ENCODE results near the gene RPL39.
"Not testable (repeated sequence)": the region's sequence is repeated elsewhere in the genome, so short reads cannot be mapped to it uniquely, and the experiment has no call there.

RPL39 gene

GRCh38 chrX:119755981-119756533 is 35.4 kb downstream of the RPL39 start:
- no peak for DNase-seq (ENCODE audit: low spot score)
- Histone ChIP-seq H3K27ac (peak overlapping the region in 1 of 2 donors; percentile 5), H3K4me3 (no peak overlapping the region)
- TF ChIP-seq, protein P1, sequence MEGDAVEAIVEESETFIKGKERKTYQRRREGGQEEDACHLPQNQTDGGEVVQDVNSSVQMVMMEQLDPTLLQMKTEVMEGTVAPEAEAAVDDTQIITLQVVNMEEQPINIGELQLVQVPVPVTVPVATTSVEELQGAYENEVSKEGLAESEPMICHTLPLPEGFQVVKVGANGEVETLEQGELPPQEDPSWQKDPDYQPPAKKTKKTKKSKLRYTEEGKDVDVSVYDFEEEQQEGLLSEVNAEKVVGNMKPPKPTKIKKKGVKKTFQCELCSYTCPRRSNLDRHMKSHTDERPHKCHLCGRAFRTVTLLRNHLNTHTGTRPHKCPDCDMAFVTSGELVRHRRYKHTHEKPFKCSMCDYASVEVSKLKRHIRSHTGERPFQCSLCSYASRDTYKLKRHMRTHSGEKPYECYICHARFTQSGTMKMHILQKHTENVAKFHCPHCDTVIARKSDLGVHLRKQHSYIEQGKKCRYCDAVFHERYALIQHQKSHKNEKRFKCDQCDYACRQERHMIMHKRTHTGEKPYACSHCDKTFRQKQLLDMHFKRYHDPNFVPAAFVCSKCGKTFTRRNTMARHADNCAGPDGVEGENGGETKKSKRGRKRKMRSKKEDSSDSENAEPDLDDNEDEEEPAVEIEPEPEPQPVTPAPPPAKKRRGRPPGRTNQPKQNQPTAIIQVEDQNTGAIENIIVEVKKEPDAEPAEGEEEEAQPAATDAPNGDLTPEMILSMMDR (IDR thresholded peaks at IDR 0.05): no peak

DNA sequence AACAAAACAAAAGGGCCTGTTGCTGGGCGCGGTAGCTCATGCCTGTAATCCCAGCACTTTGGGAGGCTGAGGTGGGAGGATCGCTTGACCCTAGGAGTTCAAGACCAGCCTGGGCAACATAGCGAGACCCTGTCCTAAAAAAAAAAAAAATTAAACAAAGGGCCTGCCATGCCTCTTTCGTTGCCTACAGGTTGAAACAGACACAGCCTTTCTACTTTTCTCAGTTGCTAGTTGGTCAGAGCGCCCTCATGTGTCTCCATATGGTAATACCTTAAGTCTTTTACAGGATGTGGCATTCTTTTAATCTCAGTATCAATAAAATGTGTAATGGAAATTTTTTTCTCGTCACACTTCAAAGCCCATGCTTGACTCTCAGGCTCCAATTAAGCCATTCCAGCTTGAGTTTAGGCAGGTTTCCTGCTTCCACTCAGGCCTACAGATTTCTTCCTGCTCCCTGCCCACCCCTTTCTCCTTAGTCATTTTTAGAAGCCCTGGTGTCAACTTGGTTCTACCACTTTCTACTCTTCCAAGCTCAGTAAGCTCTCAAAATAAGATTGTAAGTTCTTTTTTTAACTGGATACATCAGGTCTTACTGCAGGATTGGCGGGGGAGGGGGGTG is 37.7 kb downstream of the RPL39 start:
- H3K27ac ChIP-seq: no peak overlapping the region
- TF ChIP-seq, protein P1 (IDR thresholded peaks at IDR 0.05): no peak
- no peak overlapping the region for H3K4me3 ChIP-seq
- DNase-seq (ENCODE audit: low spot score): no peak

GRCh38 chrX:119753001-119753400 is 38.4 kb downstream of the RPL39 start:
- DNase-seq (ENCODE audit: low spot score): no peak
- TF ChIP-seq, protein P1 (IDR thresholded peaks at IDR 0.05): no peak

DNA sequence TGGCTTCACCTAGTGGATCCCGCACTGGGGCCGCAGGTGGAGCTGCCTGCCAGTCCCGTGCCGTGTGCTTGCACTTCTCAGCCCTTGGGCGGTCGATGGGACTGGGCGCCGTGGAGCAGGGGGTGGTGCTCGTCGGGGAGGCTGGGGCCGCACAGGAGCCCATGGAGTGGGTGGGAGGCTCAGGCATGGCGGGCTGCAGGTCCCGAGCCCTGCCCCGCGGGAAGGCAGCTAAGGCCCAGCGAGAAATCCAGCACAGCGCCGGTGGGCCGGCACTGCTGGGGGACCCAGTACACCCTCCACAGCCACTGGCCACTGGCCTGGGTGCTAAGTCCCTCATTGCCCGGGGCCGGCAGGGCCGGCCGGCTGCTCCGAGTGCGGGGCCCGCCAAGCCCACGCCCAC is 40.7 kb downstream of the RPL39 start:
- H3K4me3 ChIP-seq; H3K27ac ChIP-seq; DNase-seq (ENCODE audit: low spot score): not testable (repeated sequence)

More at GRCh38 chrX:119753001-119753400, 38.4 kb downstream of the RPL39 start:
- Histone ChIP-seq H3K4me3 (no peak overlapping the region), H3K27ac (no peak overlapping the region)

DNA sequence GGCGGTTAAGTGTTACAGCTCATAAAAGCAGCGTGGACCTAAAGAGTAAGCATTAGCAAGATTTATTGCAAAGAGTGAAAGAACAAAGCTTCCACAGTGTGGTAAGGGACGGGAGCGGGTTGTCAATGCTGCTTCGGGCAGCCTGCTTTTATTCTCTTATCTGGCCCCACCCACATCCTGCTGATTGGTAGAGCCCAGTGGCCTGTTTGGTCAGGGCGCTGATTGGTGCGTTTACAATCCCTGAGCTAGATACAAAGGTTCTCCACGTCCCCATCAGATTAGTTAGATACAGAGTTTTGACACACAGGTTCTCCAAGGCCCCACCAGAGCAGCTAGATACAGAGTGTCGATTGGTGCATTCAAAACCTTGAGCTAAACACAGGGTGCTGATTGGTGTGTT is 41.3 kb downstream of the RPL39 start:
- not testable (repeated sequence) for H3K27ac ChIP-seq; DNase-seq (ENCODE audit: low spot score); H3K4me3 ChIP-seq

- H3K4me3 ChIP-seq: no peak overlapping the region
- TF ChIP-seq, protein P1 (IDR thresholded peaks at IDR 0.05): no peak
- H3K27ac ChIP-seq: no peak overlapping the region
- DNase-seq (ENCODE audit: low spot score): no peak
Measured at GRCh38 chrX:119745283-119745848, 46.1 kb downstream of the RPL39 start.

GRCh38 chrX:119738742-119739141 is 52.7 kb downstream of the RPL39 start:
- no peak for DNase-seq (ENCODE audit: low spot score)
- no peak overlapping the region for H3K4me3 ChIP-seq
- no peak overlapping the region for H3K27ac ChIP-seq
- TF ChIP-seq, protein P1 (IDR thresholded peaks at IDR 0.05): no peak
